Activated CD4-positive, alpha-beta memory T cell treated with anti-CD3 and anti-CD28 coated beads, Interleukin-2, amount 10 ng/mL, durations not matched to agents 7 days and 5 days (primary cell): ENCODE measurements around the gene TLR9. TPM values are rescaled to one million over a fixed set of nuclear protein-coding genes. Genes with fewer than 3 reads are reported as not detected.
"Not testable (repeated sequence)": the region's sequence is repeated elsewhere in the genome, so short reads cannot be mapped to it uniquely, and the experiment has no call there.

Experiments used
- CTCF ChIA-PET: fragments of 350-600 bp; sonication (Branson Sonifier 250); formaldehyde crosslinking; loops from one replicate; lab custom pipeline; 2021; ENCODE audit warnings: antibody characterized with exemption, inconsistent platforms; lab: Charles Lee
- POLR2A ChIA-PET: fragments of 350-600 bp; sonication (Branson Sonifier 250); formaldehyde crosslinking; loops from one replicate; lab custom pipeline; 2021; ENCODE audit warnings: antibody characterized with exemption; lab: Charles Lee
- DNase-seq: peaks from one replicate; pipeline ENCODE4 v3.0.0-alpha.2; 2020
- H3K27ac Mint-ChIP-seq: one replicate; pipeline ENCODE4 v1.8.0; 2021; ENCODE audit warnings: mild to moderate bottlenecking, mixed read lengths
- H3K27me3 Mint-ChIP-seq: one replicate; pipeline ENCODE4 v1.8.0; 2021; ENCODE audit warnings: mixed read lengths
- H3K36me3 Mint-ChIP-seq: one replicate; pipeline ENCODE4 v1.8.0; 2021; ENCODE audit warnings: low read depth, mixed read lengths
- H3K4me1 Mint-ChIP-seq: one replicate; pipeline ENCODE4 v1.8.0; 2021; ENCODE audit warnings: mixed read lengths
- H3K4me3 Mint-ChIP-seq: one replicate; pipeline ENCODE4 v1.8.0; 2021; ENCODE audit warnings: mild to moderate bottlenecking, mixed read lengths
- H3K9me3 Mint-ChIP-seq: one replicate; pipeline ENCODE4 v1.8.0; 2021; ENCODE audit warnings: mixed read lengths
- total RNA-seq, 2 experiments: library from RNA; stranded (reverse); gene quantifications; one replicate each; pipeline ENCODE4 v1.2.3, GENCODE V29; 2021

The TLR9 gene, protein sequence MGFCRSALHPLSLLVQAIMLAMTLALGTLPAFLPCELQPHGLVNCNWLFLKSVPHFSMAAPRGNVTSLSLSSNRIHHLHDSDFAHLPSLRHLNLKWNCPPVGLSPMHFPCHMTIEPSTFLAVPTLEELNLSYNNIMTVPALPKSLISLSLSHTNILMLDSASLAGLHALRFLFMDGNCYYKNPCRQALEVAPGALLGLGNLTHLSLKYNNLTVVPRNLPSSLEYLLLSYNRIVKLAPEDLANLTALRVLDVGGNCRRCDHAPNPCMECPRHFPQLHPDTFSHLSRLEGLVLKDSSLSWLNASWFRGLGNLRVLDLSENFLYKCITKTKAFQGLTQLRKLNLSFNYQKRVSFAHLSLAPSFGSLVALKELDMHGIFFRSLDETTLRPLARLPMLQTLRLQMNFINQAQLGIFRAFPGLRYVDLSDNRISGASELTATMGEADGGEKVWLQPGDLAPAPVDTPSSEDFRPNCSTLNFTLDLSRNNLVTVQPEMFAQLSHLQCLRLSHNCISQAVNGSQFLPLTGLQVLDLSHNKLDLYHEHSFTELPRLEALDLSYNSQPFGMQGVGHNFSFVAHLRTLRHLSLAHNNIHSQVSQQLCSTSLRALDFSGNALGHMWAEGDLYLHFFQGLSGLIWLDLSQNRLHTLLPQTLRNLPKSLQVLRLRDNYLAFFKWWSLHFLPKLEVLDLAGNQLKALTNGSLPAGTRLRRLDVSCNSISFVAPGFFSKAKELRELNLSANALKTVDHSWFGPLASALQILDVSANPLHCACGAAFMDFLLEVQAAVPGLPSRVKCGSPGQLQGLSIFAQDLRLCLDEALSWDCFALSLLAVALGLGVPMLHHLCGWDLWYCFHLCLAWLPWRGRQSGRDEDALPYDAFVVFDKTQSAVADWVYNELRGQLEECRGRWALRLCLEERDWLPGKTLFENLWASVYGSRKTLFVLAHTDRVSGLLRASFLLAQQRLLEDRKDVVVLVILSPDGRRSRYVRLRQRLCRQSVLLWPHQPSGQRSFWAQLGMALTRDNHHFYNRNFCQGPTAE
- under 1 TPM; 0.55 to 0.83 TPM for total RNA-seq

DNA sequence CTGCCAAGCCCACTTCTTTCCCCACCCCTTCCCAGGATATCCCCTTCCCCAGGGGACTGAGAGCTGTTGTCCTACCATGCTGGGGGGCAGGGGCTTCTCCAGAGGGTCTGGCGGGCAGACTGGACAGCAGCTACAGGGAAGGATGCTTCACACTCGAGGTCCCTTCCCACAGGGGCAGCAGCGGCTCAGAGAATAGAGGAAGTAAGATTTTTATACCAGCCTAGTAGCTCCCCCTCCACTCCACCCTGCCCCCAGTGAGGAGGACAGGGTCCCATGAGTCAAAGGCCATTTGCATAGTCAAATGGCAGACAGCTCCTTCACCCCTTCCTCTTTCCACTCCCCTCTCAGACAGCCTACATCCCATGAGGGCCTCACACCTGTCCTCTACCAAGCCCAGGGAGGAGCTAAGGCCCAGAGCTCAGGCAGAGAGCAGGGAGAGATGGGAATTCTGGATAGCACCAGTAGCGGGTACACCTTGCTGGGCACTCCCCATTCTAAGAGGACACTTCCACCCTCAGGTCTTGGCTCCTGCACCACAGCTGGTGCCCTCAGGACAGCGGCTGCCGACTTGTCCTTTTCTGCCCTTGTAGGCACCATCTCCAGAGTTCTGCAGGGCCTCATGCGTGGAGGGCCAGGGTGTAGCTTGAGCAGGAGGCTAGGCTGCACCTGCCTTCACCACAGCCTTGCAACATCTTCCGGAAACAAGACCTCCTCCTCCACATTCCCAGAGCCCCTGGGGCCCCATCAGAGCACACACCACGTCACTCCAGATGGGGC lies at the start of gene TLR9:
TSS of gene TLR9 (minus strand) at position 194 of the 777 bp plus-strand sequence. CDS start at position 78, 116 bp downstream.
- no peak within 1 kb of the TSS for H3K4me3 Mint-ChIP-seq
- peaks cover 21% of the 10 kb centered on the region for H3K36me3 Mint-ChIP-seq
- no peaks in the 10 kb centered on the region for H3K9me3 Mint-ChIP-seq
- CTCF ChIA-PET = interaction anchor here (1.3 to 3.9 kb wide), 4 partner anchors 9 to 114 kb away, joined by 3 to 19 read pairs (median 6); no protein-coding TSS in a partner anchor
- DNase-seq = no peak
- no peaks in the 10 kb centered on the region for H3K27me3 Mint-ChIP-seq
- POLR2A ChIA-PET = interaction anchor here (3.1 to 11.1 kb wide), 2 partner anchors 12 to 52 kb away, joined by 20 to 121 read pairs; partner anchors contain the start of genes TWF2 and WDR82
- H3K27ac Mint-ChIP-seq = peak within 1 kb of the TSS; percentile 68
- H3K4me1 Mint-ChIP-seq = peaks cover 58% of the 10 kb centered on the region

DNA sequence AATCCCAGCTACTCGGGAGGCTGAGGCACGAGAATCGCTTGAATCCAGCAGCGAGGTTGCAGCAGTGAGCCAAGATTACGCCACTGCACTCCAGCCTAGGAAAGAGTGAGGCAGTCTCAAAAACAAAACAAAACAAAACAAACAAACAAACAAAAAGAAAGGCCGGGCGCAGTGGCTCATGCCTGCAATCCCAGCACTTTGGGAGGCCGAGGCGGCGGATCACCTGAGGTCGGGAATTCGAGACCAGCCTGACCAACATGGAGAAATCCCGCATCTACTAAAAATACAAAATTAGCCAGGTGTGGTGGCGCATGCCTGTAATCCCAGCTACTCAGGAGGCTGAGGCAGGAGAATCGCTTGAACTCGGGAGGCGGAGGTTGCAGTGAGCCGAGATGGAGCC lies 49.3 kb upstream of the TLR9 start:
- H3K4me3 Mint-ChIP-seq = peak overlapping the region; percentile 96
- not testable (repeated sequence) for DNase-seq, H3K9me3 Mint-ChIP-seq, H3K27me3 Mint-ChIP-seq
- CTCF ChIA-PET = interaction anchor here (4.3 to 4.8 kb wide), 2 partner anchors 21 to 22 kb away, joined by 36 to 53 read pairs; no protein-coding TSS in a partner anchor
- H3K4me1 Mint-ChIP-seq = peaks cover 63% of the 10 kb centered on the region
- H3K27ac Mint-ChIP-seq = peak overlapping the region; percentile 98
- POLR2A ChIA-PET = interaction anchor here (0.8 to 27.5 kb wide), 3 partner anchors 14 to 444 kb away, joined by 3 to 1001 read pairs (median 135); partner anchors contain the start of genes GLYCTK, PPM1M and TWF2
- H3K36me3 Mint-ChIP-seq = peaks cover 87% of the 10 kb centered on the region

DNA sequence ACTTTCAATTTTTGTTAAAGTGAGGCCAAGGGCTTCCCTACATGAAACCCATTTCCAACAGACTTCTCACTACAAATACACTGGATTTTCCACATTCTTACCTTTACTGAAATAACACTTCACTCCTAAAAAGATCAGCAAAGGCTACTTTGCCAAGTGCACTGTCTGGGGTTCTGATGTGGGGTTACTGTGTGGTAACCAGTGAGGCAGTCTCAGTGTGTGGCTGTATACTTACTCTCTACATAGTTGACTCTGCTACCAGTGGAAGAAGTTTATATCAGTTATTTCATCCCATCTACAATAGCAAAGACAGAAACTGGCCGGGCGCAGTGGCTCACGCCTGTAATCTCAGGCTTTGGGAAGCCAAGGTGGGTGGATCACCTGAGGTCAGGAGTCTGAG lies 47.4 kb upstream of the TLR9 start:
- H3K4me1 Mint-ChIP-seq = peaks cover 72% of the 10 kb centered on the region
- H3K27ac Mint-ChIP-seq = peak overlapping the region; percentile 98
- ChIA-PET CTCF (interaction anchor here (2.4 to 4.3 kb wide), 5 partner anchors 16 to 52 kb away, joined by 5 to 36 read pairs (median 16); no protein-coding TSS in a partner anchor), POLR2A (interaction anchor here (2.7 to 27.5 kb wide), 2 partner anchors 8 to 28 kb away, joined by 28 to 1001 read pairs; partner anchors contain the start of genes PPM1M and TWF2)
- H3K36me3 Mint-ChIP-seq = peaks cover 91% of the 10 kb centered on the region
- no peaks in the 10 kb centered on the region for H3K9me3 Mint-ChIP-seq
- no peak for DNase-seq
- H3K4me3 Mint-ChIP-seq = peak overlapping the region; percentile 96
- H3K27me3 Mint-ChIP-seq = no peaks in the 10 kb centered on the region

DNA sequence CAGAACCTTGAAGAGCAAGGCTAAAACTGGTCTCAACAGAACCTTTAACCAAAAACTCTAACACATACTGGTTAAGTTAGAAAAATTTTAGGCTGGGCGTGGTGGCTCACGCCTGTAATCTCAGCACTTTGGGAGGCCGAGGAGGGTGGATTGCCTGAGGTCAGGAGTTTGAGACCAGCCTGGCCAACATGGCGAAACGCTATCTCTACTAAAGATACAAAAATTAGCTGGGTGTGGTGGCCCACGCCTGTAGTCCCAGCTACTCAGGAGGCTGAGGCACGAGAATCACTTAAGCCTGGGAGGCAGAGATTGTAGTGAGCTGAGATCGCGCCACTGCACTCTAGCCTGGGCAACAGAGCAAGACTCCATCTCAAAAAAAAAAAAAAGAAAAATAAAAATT lies 46.7 kb upstream of the TLR9 start:
- Mint-ChIP-seq H3K4me1 (peaks cover 78% of the 10 kb centered on the region), H3K36me3 (peaks cover 92% of the 10 kb centered on the region), H3K27ac (peak overlapping the region; percentile 91), H3K4me3 (peak overlapping the region; percentile 72)
- H3K9me3 Mint-ChIP-seq, H3K27me3 Mint-ChIP-seq, DNase-seq: not testable (repeated sequence)
- ChIA-PET POLR2A (interaction anchor here (1.0 to 27.5 kb wide), 3 partner anchors 9 to 67 kb away, joined by 4 to 1001 read pairs (median 28); partner anchors contain the start of genes PPM1M and TWF2), CTCF (interaction anchor here (0.7 to 4.3 kb wide), 10 partner anchors 7 to 51 kb away, joined by 3 to 36 read pairs (median 6); no protein-coding TSS in a partner anchor)

DNA sequence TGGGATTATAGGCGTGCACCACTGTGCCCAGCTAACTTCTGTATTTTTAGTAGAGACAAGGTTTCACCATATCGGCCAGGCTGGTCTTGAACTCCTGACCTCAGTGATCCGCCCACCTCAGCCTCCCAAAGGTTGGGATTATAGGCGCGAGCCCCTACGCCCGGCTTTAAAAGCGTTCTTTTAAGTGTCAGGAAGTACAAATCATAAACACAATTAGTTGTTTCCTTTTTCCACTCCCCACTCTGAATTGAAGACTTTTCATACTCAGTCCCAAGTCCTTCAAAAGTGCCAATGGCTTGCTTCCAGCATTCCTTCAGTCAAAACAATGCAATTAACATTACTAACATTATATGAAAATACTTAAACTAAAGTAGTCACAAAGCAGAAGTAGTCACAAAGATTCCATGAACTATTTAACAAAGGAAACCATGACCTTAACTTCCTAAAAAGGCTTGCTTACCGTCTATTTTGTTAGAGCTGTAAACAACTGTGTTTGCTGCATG lies 44.9 kb upstream of the TLR9 start:
- ChIA-PET POLR2A (interaction anchor here (1.4 to 27.5 kb wide), 7 partner anchors 9 to 48 kb away, joined by 3 to 1001 read pairs (median 10); partner anchors contain the start of genes GLYCTK, PPM1M and TWF2), CTCF (interaction anchor here (1.1 to 4.3 kb wide), 8 partner anchors 9 to 49 kb away, joined by 3 to 36 read pairs (median 10); no protein-coding TSS in a partner anchor)
- Mint-ChIP-seq H3K27me3 (no peaks in the 10 kb centered on the region), H3K4me1 (peaks cover 87% of the 10 kb centered on the region), H3K27ac (peak overlapping the region; percentile 91), H3K36me3 (peaks cover 89% of the 10 kb centered on the region), H3K9me3 (no peaks in the 10 kb centered on the region), H3K4me3 (peak overlapping the region; percentile 72)
- DNase-seq = no peak

DNA sequence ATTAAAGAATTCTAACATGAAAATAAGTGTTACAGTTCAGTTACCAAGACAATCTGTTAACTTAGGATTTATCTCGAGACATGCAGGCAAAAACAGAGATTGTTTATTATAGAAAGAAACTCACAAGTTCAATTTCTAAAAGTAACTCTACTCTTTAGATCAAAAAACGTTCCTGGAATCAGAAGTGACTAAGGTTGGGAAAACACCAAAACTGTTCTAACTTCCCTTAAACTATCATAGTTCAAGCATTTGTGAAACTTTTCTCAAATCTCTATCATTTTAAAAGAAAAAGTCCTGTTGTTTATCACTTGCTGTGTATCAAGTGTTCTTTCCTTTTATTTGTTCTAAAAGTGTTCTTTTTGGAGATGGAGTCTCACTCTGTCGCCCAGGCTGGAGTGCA lies 44.3 kb upstream of the TLR9 start:
- Mint-ChIP-seq H3K27me3 (no peaks in the 10 kb centered on the region), H3K9me3 (no peaks in the 10 kb centered on the region), H3K4me1 (peaks cover 87% of the 10 kb centered on the region), H3K4me3 (peak overlapping the region; percentile 72), H3K36me3 (peaks cover 89% of the 10 kb centered on the region), H3K27ac (peak overlapping the region; percentile 91)
- no peak for DNase-seq
- ChIA-PET POLR2A (interaction anchor here (2.8 to 27.5 kb wide), 2 partner anchors 18 to 25 kb away, joined by 14 to 1001 read pairs; partner anchors contain the start of genes GLYCTK, PPM1M and TWF2), CTCF (interaction anchor here (1.1 kb wide), 1 partner anchor 12 kb away, joined by 3 read pairs; no protein-coding TSS in a partner anchor)

DNA sequence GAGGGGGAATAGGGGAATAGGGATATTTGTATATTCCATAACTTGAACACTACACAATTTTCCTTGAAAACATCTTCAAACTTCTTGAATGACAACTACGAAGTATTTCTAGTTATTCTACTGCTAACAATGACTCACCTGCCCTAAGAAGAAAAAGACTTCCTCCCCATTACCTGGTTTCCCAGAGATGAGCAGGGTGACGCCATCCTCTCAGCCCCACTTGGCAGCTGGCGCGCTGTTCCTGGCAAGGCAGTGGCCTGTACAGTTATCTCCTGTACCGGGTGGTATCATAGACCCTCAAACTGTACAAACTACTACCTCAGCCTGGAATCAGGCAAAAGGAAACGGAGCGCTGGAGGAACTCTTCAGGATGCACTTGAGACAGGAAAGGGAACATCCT lies 42.6 kb upstream of the TLR9 start:
- ChIA-PET POLR2A (interaction anchor here (0.7 to 27.5 kb wide), 4 partner anchors 10 to 51 kb away, joined by 3 to 1001 read pairs (median 13); partner anchors contain the start of genes PPM1M, TWF2 and WDR82), CTCF (interaction anchor here (1.3 to 2.6 kb wide), 2 partner anchors 9 to 71 kb away, joined by 3 to 8 read pairs; no protein-coding TSS in a partner anchor)
- H3K4me3 Mint-ChIP-seq = no peak overlapping the region
- H3K27ac Mint-ChIP-seq = peak overlapping the region; percentile 91
- DNase-seq = no peak
- H3K36me3 Mint-ChIP-seq = peaks cover 89% of the 10 kb centered on the region
- no peaks in the 10 kb centered on the region for H3K9me3 Mint-ChIP-seq
- H3K27me3 Mint-ChIP-seq = no peaks in the 10 kb centered on the region
- peaks cover 87% of the 10 kb centered on the region for H3K4me1 Mint-ChIP-seq

DNA sequence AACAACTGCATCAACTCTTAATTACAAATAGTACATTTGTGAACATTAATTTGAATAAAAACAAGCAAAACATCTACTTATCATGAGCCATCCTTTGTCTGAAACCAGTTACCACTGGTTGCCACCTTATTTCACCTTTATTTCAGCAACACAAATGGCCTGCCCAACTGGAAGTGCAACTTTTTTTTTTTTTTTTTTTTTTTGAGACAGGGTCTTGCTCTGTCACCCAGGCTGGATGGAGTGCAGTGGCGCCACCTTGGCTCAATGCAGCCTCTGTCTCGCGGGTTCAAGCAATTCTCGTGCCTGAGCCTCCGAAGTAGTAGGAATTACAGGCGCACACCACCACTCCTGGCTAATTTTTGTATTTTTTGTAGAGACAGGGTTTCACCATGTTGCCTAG lies 39.9 kb upstream of the TLR9 start:
- Mint-ChIP-seq H3K4me1 (peaks cover 88% of the 10 kb centered on the region), H3K36me3 (peaks cover 92% of the 10 kb centered on the region), H3K9me3 (no peaks in the 10 kb centered on the region), H3K4me3 (no peak overlapping the region), H3K27me3 (no peaks in the 10 kb centered on the region), H3K27ac (no peak overlapping the region)
- DNase-seq = no peak
- ChIA-PET CTCF (interaction anchor here (3.5 kb wide), 1 partner anchor 12 kb away, joined by 12 read pairs; no protein-coding TSS in a partner anchor), POLR2A (no interaction called here)

DNA sequence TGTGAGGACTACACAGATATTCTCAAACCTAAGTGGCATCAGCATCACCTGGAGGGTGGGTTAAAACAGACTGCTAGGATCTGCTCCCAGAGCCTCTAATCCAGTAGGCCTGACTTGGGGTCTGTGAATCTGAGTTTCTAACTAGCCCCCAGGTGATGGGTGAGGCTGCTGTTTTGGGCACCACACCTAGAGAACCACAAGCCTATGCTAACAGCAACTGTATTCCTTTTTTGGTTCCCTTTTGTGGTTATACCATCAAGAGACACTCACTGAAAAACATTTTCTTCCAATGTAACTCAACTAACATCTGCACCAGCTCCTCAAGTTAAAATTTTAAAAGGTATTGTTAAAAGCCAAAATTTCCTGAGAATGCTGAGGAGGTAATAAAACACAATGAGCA lies 37.0 kb upstream of the TLR9 start:
- peak overlapping the region; percentile 4 for H3K4me3 Mint-ChIP-seq

DNA sequence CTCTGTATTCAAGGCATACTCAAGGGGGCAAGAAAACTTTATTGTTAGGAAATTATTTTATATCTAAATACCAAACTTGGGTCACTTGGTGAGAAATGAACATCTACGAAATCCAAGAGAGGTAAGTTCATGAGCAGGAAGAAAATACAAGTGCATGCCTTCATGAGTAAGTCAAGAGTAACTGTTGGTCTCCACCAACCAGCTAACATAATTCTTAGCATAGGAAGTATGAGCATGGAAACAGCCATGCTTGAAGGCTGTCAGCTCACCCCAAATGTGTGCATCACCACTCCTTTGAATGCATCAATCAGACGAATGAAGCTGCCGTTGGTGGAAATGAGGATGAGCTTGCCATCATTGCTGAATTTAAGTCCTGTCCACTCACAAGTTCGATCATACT lies 34.0 kb upstream of the TLR9 start:
- H3K36me3 Mint-ChIP-seq = peaks cover 98% of the 10 kb centered on the region
- H3K27me3 Mint-ChIP-seq = no peaks in the 10 kb centered on the region
- H3K9me3 Mint-ChIP-seq = no peaks in the 10 kb centered on the region
- POLR2A ChIA-PET = interaction anchor here (1.1 to 16.6 kb wide), 4 partner anchors 18 to 22 kb away, joined by 3 to 313 read pairs (median 10); partner anchors contain the start of genes PPM1M, TWF2 and WDR82
- CTCF ChIA-PET = interaction anchor here (0.8 to 2.7 kb wide), 6 partner anchors 12 to 40 kb away, joined by 3 to 11 read pairs (median 4); partner anchors contain the start of genes TWF2 and WDR82
- H3K27ac Mint-ChIP-seq = peak overlapping the region; percentile 62
- no peak overlapping the region for H3K4me3 Mint-ChIP-seq
- no peak for DNase-seq
- H3K4me1 Mint-ChIP-seq = peaks cover 95% of the 10 kb centered on the region

More for the DNA sequence above, 37.0 kb upstream of the TLR9 start:
- Mint-ChIP-seq H3K27me3 (no peaks in the 10 kb centered on the region), H3K27ac (peak overlapping the region; percentile 52), H3K36me3 (peaks cover 94% of the 10 kb centered on the region), H3K4me1 (peaks cover 86% of the 10 kb centered on the region), H3K9me3 (no peaks in the 10 kb centered on the region)
- ChIA-PET CTCF (interaction anchor here (1.0 to 1.2 kb wide), 3 partner anchors 22 to 289 kb away, joined by 3 to 4 read pairs (median 3); partner anchors contain the start of gene ABHD14B), POLR2A (interaction anchor here (1.0 to 3.0 kb wide), 5 partner anchors 9 to 25 kb away, joined by 3 to 27 read pairs (median 7); partner anchors contain the start of genes GLYCTK and WDR82)
- no peak for DNase-seq
